B cell (primary cell): ENCODE data around the gene GNAI2. TPM values are rescaled to one million over a fixed set of nuclear protein-coding genes. Genes with fewer than 3 reads are reported as not detected.

Experiments used
- ATAC-seq: fragments of 200-7000 bp; cut with Tn5 transposase; one replicate; pipeline ENCODE4 v1.10.0; 2021; ENCODE audit warnings: low read depth, mild to moderate bottlenecking, moderate number of reproducible peaks, moderate library complexity
- CTCF ChIA-PET: fragments of 350-600 bp; sonication (Branson Sonifier 250); formaldehyde crosslinking; loops from one replicate; lab custom pipeline; 2021; ENCODE audit warnings: antibody characterized with exemption, inconsistent platforms; lab: Charles Lee
- POLR2A ChIA-PET: fragments of 350-600 bp; sonication (Branson Sonifier 250); formaldehyde crosslinking; loops from one replicate; lab custom pipeline; 2021; ENCODE audit warnings: antibody characterized with exemption; lab: Charles Lee
- DNase-seq: peaks from one replicate; pipeline ENCODE4 v3.0.0; 2013
- H2AFZ ChIP-seq: 2 replicates; pipeline ENCODE4 v1.6.1; 2012; ENCODE audit warnings: mild to moderate bottlenecking, low read depth, low read length; ENCODE audit not compliant: insufficient read depth, poor library complexity, severe bottlenecking
- H3K27ac ChIP-seq, 2 donors: 1 replicate in 1 of 2; 2 replicates in 1 of 2; pipeline ENCODE4 v1.5.1; 2012 to 2013; ENCODE audit warnings: low read length in 2 of 2, mild to moderate bottlenecking in 2 of 2, moderate library complexity in 1 of 2
- H3K27me3 ChIP-seq, 4 experiments: fragments of 200-600 bp in 1 of 4; sonication (generic) in 1 of 4; replicated peaks in 1 of 4; 1 replicate in 2 of 4; 2 replicates in 2 of 4; pipeline versions ENCODE4 v1.6.1 to v1.7.0; 2013 to 2016; ENCODE audit warnings: low read length in 3 of 4, mild to moderate bottlenecking in 2 of 4, mixed read lengths in 1 of 4, moderate library complexity in 1 of 4; ENCODE audit not compliant: insufficient read depth in 4 of 4, control insufficient read depth in 3 of 4; ENCODE audit errors: control extremely low read depth in 1 of 4
- H3K36me3 ChIP-seq, 2 experiments: replicated peaks in 1 of 2; 1 replicate in 1 of 2; 2 replicates in 1 of 2; pipeline versions ENCODE4 v1.6.1 to v1.7.1; 2013; ENCODE audit warnings: low read length in 1 of 2; ENCODE audit not compliant: insufficient read depth in 2 of 2, control insufficient read depth in 1 of 2; ENCODE audit errors: control extremely low read depth in 1 of 2, extremely low read depth in 1 of 2
- H3K4me1 ChIP-seq, 2 donors: fragments of 200-600 bp in 1 of 2; sonication (generic) in 1 of 2; 1 replicate in 1 of 2; 2 replicates in 1 of 2; pipeline versions ENCODE4 v1.5.1 to v1.6.1; 2013 to 2017; ENCODE audit warnings: low read length in 2 of 2; ENCODE audit not compliant: control insufficient read depth in 2 of 2, insufficient read depth in 2 of 2
- H3K4me2 ChIP-seq: replicated peaks from 2 replicates; pipeline ENCODE3; 2012; ENCODE audit warnings: mild to moderate bottlenecking, low read depth, low read length; ENCODE audit not compliant: poor library complexity, severe bottlenecking
- H3K4me3 ChIP-seq, 5 experiments: fragments of 200-600 bp in 1 of 5; sonication (generic) in 1 of 5; 1 replicate in 3 of 5; 2 replicates in 2 of 5; pipeline versions ENCODE4 v1.5.1 to v1.7.0; 2011 to 2016; ENCODE audit warnings: low read length in 4 of 5, mild to moderate bottlenecking in 4 of 5, low read depth in 2 of 5, control low read depth in 1 of 5, moderate library complexity in 1 of 5; ENCODE audit not compliant: insufficient read depth in 1 of 5; ENCODE audit errors: control extremely low read depth in 1 of 5, extremely low read depth in 1 of 5
- H3K79me2 ChIP-seq: fragments of 200-600 bp; sonication (generic); one replicate; pipeline ENCODE4 v1.6.0; 2016; ENCODE audit warnings: low read length; ENCODE audit not compliant: control insufficient read depth, insufficient read depth
- H3K9ac ChIP-seq: fragments of 200-600 bp; sonication (generic); 2 replicates; pipeline ENCODE4 v1.6.1; 2017; ENCODE audit warnings: mild to moderate bottlenecking, low read length, moderate library complexity
- H3K9me3 ChIP-seq, 3 donors: one replicate each; pipeline versions ENCODE4 v1.6.1 to v1.7.1; 2013; ENCODE audit warnings: low read length in 2 of 3; ENCODE audit not compliant: control insufficient read depth in 2 of 3, insufficient read depth in 1 of 3; ENCODE audit errors: control extremely low read depth in 1 of 3
- H4K20me1 ChIP-seq: 2 replicates; pipeline ENCODE4 v1.6.0; 2012; ENCODE audit warnings: mild to moderate bottlenecking, low read length; ENCODE audit not compliant: insufficient read depth, control insufficient read depth, poor library complexity, severe bottlenecking
- H3K27ac Mint-ChIP-seq: one replicate; pipeline ENCODE4 v1.8.0; 2021; ENCODE audit warnings: mixed read lengths
- H3K27me3 Mint-ChIP-seq: one replicate; pipeline ENCODE4 v1.8.0; 2021; ENCODE audit warnings: mixed read lengths
- H3K4me1 Mint-ChIP-seq: one replicate; pipeline ENCODE4 v1.8.0; 2021; ENCODE audit warnings: mixed read lengths
- H3K4me3 Mint-ChIP-seq: one replicate; pipeline ENCODE4 v1.8.0; 2021; ENCODE audit warnings: mixed read lengths
- H3K9me3 Mint-ChIP-seq: one replicate; pipeline ENCODE4 v1.8.0; 2022; ENCODE audit warnings: mixed read lengths; ENCODE audit not compliant: insufficient read depth
- CTCF ChIP-seq: fragments of 200-600 bp; IDR thresholded peaks from one replicate; pipeline ENCODE4 v1.8.0; 2022; ENCODE audit warnings: antibody characterized with exemption, mild to moderate bottlenecking
- EZH2 ChIP-seq: IDR thresholded peaks from 2 replicates; pipeline ENCODE4 v1.6.1; 2012; ENCODE audit warnings: borderline replicate concordance, low read depth, mild to moderate bottlenecking, moderate library complexity, low read length; ENCODE audit not compliant: insufficient read depth, poor library complexity, severe bottlenecking
- WGBS: methylation state at CpG from one replicate; pipeline ENCODE4 v1.1.5; 2013; ENCODE audit warnings: missing lambda C conversion rate; ENCODE audit not compliant: insufficient coverage; 5-methylcytosine and 5-hydroxymethylcytosine counted together
- intact Hi-C: fragments of 100-400 bp; cut with micrococcal nuclease; formaldehyde crosslinking; loops from one replicate; pipeline ENCODE4 v1.10.0; 2022
- polyA plus RNA-seq: library from polyadenylated mRNA; depleted of rRNA; stranded (reverse); fragments of >200 nt; gene quantifications from 2 replicates; pipeline ENCODE4 v1.2.3, GENCODE V29; 2012
- total RNA-seq, 2 donors: library from RNA; stranded (reverse); fragments of 120-200 nt in 1 of 2; gene quantifications; 1 replicate in 1 of 2; 2 replicates in 1 of 2; pipeline versions ENCODE4 v1.2.3 to v1.2.4, GENCODE V29; 2013 to 2022

GNAI2 gene
- total and polyA plus RNA-seq, 2 donors (not counting 1 experiment from before 2014, with no cell fraction given) = 302 to 491 TPM

GRCh38 chr3:50264383-50264963, 28.5 kb downstream of the GNAI2 start:
- DNase-seq (no peak), ATAC-seq (no peak)
- Histone ChIP-seq H3K9ac (no peak overlapping the region), H3K27ac (no peak overlapping the region), H3K4me1 (peaks cover 9 to 13% of the 10 kb centered on the region in 2 donors), H3K36me3 (no peaks in the 10 kb centered on the region), H4K20me1 (peaks cover 3% of the 10 kb centered on the region), H3K9me3 (no peaks in the 10 kb centered on the region), H3K4me2 (no peak overlapping the region), H3K27me3 (peaks cover 0 to 34% (median 6%) of the 10 kb centered on the region in 4 experiments), H2AFZ (no peak overlapping the region), H3K4me3 (no peak overlapping the region), H3K79me2 (no peaks in the 10 kb centered on the region)
- WGBS = 92% methylated on average over 3 of the region's 7 CpGs
- TF ChIP-seq CTCF = no peak
- no peak for TF ChIP-seq EZH2
- Mint-ChIP-seq H3K4me1 (peaks cover 6% of the 10 kb centered on the region), H3K27ac (no peak overlapping the region), H3K4me3 (no peak overlapping the region), H3K9me3 (no peaks in the 10 kb centered on the region), H3K27me3 (peaks cover 17% of the 10 kb centered on the region)
- intact Hi-C loops = no loop called here
- POLR2A ChIA-PET = interaction anchor here (0.8 kb wide), 1 partner anchor 29 kb away, joined by 3 read pairs; the partner anchor contains the start of gene GNAI2
- CTCF ChIA-PET = interaction anchor here (1.3 to 1.9 kb wide), 2 partner anchors 18 to 36 kb away, joined by 4 read pairs; no protein-coding TSS in a partner anchor

- WGBS = 74% methylated on average over 5 of the region's 7 CpGs
- TF ChIP-seq EZH2 = no peak
- no peak for TF ChIP-seq CTCF
- Histone ChIP-seq H3K4me2 (no peak overlapping the region), H3K79me2 (no peaks in the 10 kb centered on the region), H3K4me1 (peaks cover 5 to 9% of the 10 kb centered on the region in 2 donors), H3K27me3 (peaks cover 0 to 34% (median 6%) of the 10 kb centered on the region in 4 experiments), H2AFZ (no peak overlapping the region), H3K9me3 (no peaks in the 10 kb centered on the region), H3K9ac (no peak overlapping the region), H3K36me3 (no peaks in the 10 kb centered on the region), H4K20me1 (no peaks in the 10 kb centered on the region), H3K4me3 (no peak overlapping the region), H3K27ac (no peak overlapping the region)
- Mint-ChIP-seq H3K9me3 (no peaks in the 10 kb centered on the region), H3K27me3 (peaks cover 17% of the 10 kb centered on the region), H3K4me3 (no peak overlapping the region), H3K4me1 (peaks cover under 1% of the 10 kb centered on the region), H3K27ac (no peak overlapping the region)
- intact Hi-C loops = no loop called here
- CTCF ChIA-PET = interaction anchor here (1.9 kb wide), 1 partner anchor 37 kb away, joined by 4 read pairs; no protein-coding TSS in a partner anchor
- DNase-seq (no peak), ATAC-seq (no peak)
- POLR2A ChIA-PET = interaction anchor here (0.8 kb wide), 1 partner anchor 29 kb away, joined by 3 read pairs; the partner anchor contains the start of gene GNAI2
These were observed 29.0 kb downstream of the GNAI2 start for GRCh38 chr3:50264964-50265485.
